Activated CD4-positive, alpha-beta T cell treated with anti-CD3 and anti-CD28 coated beads for 4 hours (primary cell): ENCODE results near the gene SLC2A3.
"Not testable (repeated sequence)": the region's sequence is repeated elsewhere in the genome, so short reads cannot be mapped to it uniquely, and the experiment has no call there.

Source experiments
- DNase-seq, 2 donors: peaks; one replicate each; pipeline ENCODE4 v3.0.0-alpha.2; 2020

Gene SLC2A3

GRCh38 chr12:7950230-7950943 is 14.4 kb upstream of the SLC2A3 start:
- DNase-seq = not testable (repeated sequence)

DNA sequence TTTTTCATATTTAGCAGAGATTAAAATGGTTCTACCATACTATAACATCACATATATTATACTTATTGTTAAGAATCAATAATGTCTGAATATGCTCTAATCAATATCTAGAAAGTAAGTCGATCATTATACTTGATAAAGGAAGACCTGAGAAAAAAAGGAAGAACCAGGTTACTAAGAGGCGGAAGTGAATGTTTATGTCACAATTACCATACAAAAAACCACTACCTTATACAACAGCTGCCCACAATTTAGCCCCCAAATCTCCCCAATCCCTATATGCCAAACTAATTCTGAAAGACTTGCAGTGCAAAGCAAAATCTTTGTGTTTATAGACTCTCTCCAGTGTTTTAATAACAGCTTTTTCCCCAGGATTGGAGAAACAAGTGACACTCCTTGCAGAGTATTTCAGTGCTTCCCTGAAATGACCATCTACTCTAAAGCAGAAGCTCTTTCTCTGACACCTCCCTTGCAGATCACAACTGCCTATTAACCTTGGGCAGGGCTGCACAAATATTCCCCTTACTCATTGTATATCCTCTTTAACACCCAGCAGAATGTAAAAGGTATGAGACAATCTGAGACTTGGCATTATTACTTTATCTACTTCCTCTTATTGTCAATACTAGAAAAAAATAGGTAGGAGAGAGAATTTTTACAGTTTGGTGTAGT is 12.7 kb upstream of the SLC2A3 start:
- DNase-seq = no peak

DNA sequence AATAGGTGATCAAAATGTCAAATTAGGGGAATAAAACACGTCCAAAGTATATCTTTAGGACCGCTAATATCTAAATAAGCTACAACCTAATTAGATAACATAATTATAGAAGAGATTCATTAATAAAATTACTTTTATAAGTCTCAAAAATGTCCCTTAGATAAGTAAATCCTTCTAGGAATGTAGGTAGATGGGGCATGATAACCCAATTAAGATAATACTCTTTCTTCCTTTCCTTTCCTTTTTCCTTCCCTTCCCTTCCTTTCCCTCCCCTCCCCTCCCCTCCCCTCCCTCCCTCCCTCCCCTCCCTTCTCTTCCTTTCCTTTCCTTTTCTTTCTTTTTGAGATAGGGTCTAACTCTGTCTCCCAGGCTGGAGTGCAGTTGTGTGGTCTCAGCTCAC is 11.0 kb upstream of the SLC2A3 start:
- DNase-seq = no peak

DNA sequence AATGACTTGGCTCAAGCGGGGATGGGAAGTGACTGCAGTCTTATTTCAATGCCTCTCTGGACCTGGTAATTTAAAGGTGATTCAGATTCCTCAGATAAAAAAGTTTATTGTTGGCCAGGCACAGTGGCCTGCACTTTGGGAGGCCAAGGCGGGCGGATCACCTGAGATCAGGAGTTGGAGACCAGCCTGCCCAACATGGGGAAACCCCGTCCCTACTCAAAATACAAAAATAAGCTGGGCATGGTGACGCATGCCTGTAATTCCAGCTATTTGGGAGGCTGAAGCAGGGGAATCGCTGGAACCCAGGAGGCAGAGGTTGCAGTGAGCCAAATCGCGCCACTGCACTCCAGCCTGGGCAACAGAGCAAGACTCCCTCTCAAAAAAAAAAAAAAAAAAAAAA is 8.8 kb upstream of the SLC2A3 start:
- DNase-seq = not testable (repeated sequence)

DNA sequence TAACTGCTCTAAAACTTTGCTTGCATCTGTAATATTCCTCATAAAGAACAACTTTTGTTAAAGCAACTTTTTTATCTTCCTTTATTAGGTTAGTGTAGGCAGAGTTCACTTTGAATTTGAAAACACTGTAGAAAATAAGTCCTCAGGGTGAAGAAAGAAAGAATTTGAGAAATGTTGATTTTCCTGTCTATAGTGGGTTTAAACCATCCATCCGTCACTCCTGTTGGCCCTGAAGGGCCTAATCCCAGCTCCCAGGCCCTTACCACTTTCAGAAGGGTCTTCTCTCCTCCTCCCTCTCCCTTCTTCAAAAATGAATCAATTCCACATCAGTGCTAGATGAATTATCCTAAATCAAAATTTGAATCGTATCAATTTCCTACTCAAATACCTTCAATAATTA is 4.9 kb upstream of the SLC2A3 start:
- no peak for DNase-seq

DNA sequence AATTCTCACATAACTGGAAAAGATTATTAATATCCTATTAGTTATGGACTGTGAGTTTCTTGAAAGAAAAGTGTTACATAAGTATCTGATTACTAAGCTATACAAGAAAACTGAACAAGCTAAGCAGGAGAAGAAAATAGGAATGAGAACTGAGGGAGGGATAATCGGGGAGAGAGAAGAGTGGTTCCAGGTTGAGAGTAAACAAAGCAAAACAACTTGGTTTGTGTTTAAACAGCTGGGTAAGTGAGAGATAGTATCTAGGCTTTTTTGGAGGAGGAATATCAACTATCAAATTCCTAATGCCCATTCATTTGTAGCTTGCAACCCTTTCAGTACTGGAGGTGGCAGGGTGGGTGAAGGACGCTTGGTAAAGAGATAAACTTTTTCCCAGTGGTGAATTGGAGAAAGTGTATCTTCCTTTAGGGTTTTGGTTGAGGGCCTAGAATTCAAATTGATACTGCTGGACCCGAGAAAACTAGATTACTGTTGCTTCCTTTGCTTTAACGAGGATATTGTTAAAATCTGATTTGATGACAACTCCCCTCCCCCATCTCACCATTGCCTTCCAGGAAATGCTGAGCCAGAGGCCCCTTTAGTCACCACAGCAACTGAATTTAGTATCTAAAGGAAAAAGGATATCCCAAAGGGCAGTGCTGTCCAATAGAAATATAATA is 2.0 kb upstream of the SLC2A3 start:
- DNase-seq = no peak

GRCh38 chr12:7934889-7935492 is 996 bp downstream of the SLC2A3 start:
- DNase-seq = peak in 1 of 2 donors; percentile 12

GRCh38 chr12:7934091-7934888 is 1.7 kb downstream of the SLC2A3 start:
- DNase-seq = peak in 1 of 2 donors; percentile 23

DNA sequence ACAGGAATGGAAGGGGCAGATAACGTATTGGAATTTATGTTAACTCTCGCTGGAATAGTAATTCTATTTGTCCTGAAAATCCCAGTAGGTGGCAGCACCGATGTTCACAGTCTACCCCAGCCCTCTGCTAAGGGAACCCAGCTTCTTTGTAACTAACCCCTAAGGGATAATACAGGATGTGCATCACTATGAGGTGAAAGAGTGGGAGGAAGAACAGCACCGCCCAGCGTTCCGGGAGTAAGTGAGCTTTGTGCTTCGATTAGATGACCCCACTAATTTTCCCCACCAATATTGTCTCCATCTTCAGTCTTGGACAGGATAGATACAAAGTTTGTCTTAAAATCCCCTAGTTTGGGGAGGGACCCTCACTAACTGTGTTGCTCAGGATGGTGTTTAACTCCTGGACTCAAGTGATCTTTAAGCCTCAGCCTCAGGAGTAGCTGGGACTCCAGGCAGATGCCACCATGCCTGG is 2.7 kb downstream of the SLC2A3 start:
- peak; percentile 76 to 78 for DNase-seq

GRCh38 chr12:7932599-7933240 is 3.3 kb downstream of the SLC2A3 start:
- not testable (repeated sequence) for DNase-seq

GRCh38 chr12:7929083-7929792 is 6.7 kb downstream of the SLC2A3 start:
- no peak for DNase-seq

- no peak for DNase-seq
Observed at GRCh38 chr12:7927470-7927869, 8.5 kb downstream of the SLC2A3 start.

DNA sequence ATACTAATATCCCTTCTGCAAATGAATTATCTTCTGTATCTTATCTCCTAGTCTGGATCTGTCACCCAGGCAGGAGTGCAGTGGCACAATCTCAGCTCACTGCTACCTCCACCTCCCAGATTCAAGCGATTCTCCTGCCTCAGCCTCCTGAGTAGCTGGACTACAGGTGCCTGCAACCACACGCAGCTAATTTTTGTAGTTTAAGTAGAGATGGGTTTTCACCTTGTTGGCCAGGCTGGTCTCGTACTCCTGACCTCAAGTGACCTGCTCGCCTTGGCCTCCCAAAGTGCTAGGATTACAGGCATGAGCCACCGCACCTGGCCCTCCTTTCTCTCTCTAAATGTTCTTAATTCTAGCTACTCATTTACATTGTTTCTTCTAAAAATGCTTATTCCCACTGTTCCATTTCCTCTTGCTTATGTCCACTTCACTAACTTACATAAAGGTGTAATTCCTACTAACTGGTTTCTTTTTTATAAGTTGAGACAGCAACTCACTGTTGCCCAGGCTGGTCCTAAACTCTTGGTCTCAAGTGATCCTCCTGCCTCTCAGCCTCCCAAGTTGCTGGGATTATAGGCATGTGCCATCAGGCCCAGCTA is 9.8 kb downstream of the SLC2A3 start:
- not testable (repeated sequence) for DNase-seq

GRCh38 chr12:7923241-7924236 is 12.4 kb downstream of the SLC2A3 start:
- no peak for DNase-seq

- DNase-seq = not testable (repeated sequence)
Observed at GRCh38 chr12:7921181-7921580, 14.8 kb downstream of the SLC2A3 start.

DNA sequence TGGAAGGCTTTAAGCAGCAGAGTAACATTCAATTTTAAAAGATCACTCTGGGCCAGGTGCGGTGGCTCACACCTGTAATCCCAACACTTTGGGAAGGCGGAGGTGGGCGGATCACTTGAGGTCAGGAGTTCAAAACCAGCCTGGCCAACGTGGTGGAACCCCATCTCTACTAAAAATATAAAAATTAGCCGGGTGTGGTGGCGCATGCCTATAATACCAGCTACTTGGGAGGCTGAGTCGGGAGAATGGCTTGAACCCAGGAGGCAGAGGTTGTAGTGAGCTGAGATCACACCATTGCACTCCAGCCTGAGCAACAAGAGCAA is 17.8 kb downstream of the SLC2A3 start:
- DNase-seq = not testable (repeated sequence)

DNA sequence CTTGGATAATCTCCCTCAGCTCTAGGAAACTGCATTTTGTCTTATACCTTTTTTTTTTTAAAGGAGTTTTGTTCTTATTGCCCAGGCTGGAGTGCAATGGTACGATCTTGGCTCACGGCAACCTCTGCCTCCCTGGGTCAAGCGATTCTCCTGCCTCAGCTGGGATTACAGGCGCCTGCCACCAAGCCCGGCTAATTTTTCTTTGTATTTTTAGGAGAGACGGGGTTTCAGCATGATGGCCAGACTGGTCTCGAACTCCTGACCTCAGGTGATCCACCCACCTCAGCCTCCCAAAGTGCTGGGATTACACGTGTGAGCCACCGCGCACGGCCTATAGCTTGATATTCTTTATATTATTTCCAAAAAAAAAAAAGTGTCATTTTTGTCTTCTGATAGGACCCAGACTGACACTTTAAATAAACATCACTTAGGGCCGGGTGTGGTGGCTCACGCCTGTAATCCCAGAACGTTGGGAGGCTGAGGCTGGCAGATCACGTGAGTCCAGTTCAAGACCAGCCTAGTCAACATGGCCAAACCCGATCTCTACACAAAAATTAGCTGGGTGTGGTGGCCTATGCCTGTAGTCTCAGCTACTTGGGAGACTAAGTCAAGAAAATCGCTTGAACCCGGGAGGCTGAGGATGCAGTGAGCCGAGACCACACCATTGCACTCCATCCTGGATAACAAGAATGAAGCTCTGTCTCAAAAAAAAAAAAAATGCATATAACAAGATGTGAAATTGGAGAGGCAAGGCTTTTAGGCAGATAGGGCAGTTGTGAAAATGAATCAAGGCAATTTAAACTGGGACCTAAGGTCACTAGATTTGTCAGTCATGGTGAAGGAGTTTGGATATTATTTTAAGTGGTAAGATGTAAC is 18.4 kb downstream of the SLC2A3 start:
- DNase-seq = no peak

DNA sequence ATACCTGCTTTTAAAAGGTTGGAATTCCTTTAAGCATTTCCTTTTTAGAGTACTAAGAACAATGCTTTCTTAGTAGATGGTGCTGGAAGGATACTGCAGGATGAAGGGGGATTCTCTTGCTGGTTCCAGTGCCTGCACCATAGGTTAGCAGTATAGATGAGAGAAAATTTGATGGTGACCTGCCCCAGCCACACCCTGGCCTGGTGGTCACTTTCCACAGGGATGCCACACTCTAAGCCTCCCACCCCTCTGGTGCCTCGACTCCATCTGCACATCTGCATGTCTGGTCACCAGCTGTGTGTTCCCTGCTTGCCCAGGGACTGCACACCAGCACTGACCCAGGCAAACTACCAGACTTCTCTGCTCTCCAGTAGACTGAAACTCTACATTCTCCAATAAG is 19.1 kb downstream of the SLC2A3 start:
- DNase-seq = no peak
